Thyroid gland (tissue), 4 donors: ENCODE data around the gene ADRA2B. TPM values are rescaled to one million over a fixed set of nuclear protein-coding genes. Genes with fewer than 3 reads are reported as not detected.

Experiments used
- DNase-seq, 2 donors: peaks; one replicate each; pipeline ENCODE4 v3.0.0-alpha.2; 2019
- H3K27ac ChIP-seq, 3 donors: fragments of 200-600 bp; sonication (generic); 1 replicate in 2 of 3; 2 replicates in 1 of 3; pipeline ENCODE4 v1.5.1; 2016 to 2019; ENCODE audit warnings: mild to moderate bottlenecking in 1 of 3, moderate library complexity in 1 of 3
- H3K27me3 ChIP-seq: fragments of 200-600 bp; sonication (generic); one replicate; pipeline ENCODE4 v1.5.1; 2019
- H3K36me3 ChIP-seq, 2 donors: fragments of 200-600 bp; sonication (generic); one replicate each; pipeline ENCODE4 v1.5.1; 2016 to 2019
- H3K4me1 ChIP-seq, 2 donors: fragments of 200-600 bp; sonication (generic); one replicate each; pipeline ENCODE4 v1.5.1; 2017 to 2019
- H3K4me3 ChIP-seq, 3 donors: fragments of 200-600 bp; sonication (generic); replicated peaks in 1 of 3; 1 replicate in 2 of 3; 2 replicates in 1 of 3; pipeline ENCODE4 v1.5.1; 2016; ENCODE audit warnings: mild to moderate bottlenecking in 1 of 3
- H3K9me3 ChIP-seq: fragments of 200-600 bp; sonication (generic); one replicate; pipeline ENCODE4 v1.5.1; 2017
- POLR2A ChIP-seq, 2 donors: fragments of 450-650 bp; IDR thresholded peaks; one replicate each; pipeline ENCODE4 v1.6.1; 2017; ENCODE audit warnings: antibody characterized with exemption in 2 of 2, mild to moderate bottlenecking in 2 of 2, moderate library complexity in 1 of 2
- WGBS, 2 donors: methylation state at CpG; one replicate each; pipeline ENCODE4 v1.1.5; 2017; 5-methylcytosine and 5-hydroxymethylcytosine counted together
- intact Hi-C: fragments of 100-400 bp; cut with DNase I; formaldehyde crosslinking; loops from one replicate; pipeline ENCODE4 v1.15.1; 2023
- total RNA-seq, 4 donors: library from RNA; depleted of rRNA; stranded (reverse); fragments of >200 nt; gene quantifications; one replicate each; pipeline ENCODE4 v1.2.3, GENCODE V29; 2016
- TF ChIP-seq, protein P1 (sequence below), 6 experiments: fragments of 200-600 bp in 3 of 6; fragments of 450-650 bp in 3 of 6; sonication (generic) in 3 of 6; IDR thresholded peaks; one replicate each; pipeline ENCODE4 v1.5.1; 2016 to 2019; ENCODE audit warnings: antibody characterized with exemption in 6 of 6, mild to moderate bottlenecking in 2 of 6, inconsistent platforms in 1 of 6, moderate library complexity in 1 of 6

Gene ADRA2B
- 1 to 10 TPM in 2 of 4 donors, under 1 TPM in 2; 0.13 to 2.1 (median 1.0) TPM for total RNA-seq

DNA sequence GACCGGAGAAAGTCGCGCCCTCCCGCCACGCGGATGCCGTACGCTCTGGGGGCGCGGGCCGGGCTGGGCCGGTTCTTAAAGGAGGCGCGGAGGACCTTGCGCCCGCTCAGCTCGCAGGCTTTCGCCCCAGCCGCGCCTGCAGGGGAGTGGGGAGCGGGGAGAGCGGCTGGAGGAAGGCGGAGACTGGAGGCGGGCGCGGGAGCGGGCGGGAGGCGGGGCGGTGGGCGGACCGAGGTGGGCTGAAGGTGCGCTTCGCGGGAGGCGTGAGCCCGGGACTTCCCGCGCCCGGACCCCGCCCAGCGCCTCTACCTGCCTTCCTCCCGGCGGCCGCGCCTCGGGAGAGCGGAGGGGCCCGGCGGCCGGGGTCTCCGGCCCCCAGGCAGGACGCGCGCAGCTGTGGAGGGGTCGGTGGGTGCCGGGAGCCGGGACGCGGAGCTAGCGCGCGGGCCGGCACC, at the start of gene ADRA2B:
TSS of gene ADRA2B (minus strand) at position 148 of the 455 bp plus-strand sequence. CDS start 422 bp downstream, outside the sequence.
- H3K9me3 ChIP-seq = no peaks in the 10 kb centered on the region
- DNase-seq = peak; percentile 77 to 78
- TF ChIP-seq POLR2A (IDR thresholded peaks at IDR 0.05) = no peak
- TF ChIP-seq, protein P1, sequence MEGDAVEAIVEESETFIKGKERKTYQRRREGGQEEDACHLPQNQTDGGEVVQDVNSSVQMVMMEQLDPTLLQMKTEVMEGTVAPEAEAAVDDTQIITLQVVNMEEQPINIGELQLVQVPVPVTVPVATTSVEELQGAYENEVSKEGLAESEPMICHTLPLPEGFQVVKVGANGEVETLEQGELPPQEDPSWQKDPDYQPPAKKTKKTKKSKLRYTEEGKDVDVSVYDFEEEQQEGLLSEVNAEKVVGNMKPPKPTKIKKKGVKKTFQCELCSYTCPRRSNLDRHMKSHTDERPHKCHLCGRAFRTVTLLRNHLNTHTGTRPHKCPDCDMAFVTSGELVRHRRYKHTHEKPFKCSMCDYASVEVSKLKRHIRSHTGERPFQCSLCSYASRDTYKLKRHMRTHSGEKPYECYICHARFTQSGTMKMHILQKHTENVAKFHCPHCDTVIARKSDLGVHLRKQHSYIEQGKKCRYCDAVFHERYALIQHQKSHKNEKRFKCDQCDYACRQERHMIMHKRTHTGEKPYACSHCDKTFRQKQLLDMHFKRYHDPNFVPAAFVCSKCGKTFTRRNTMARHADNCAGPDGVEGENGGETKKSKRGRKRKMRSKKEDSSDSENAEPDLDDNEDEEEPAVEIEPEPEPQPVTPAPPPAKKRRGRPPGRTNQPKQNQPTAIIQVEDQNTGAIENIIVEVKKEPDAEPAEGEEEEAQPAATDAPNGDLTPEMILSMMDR (IDR thresholded peaks at IDR 0.05) = no peak
- no peaks in the 10 kb centered on the region for H3K36me3 ChIP-seq
- H3K4me1 ChIP-seq = peaks cover 5 to 11% of the 10 kb centered on the region in 2 donors
- H3K27me3 ChIP-seq = no peaks in the 10 kb centered on the region
- intact Hi-C loops = loop anchor here (10.0 kb wide), 1 partner anchor 92 kb away; no protein-coding TSS in a partner anchor
- H3K27ac ChIP-seq = no peak within 1 kb of the TSS
- 0% methylated on average over 2 of the region's 64 CpGs; no CpG with 5 or more reads in 1 of the 2 donors for WGBS, 2 donors
- peak within 1 kb of the TSS in 2 of 3 donors; percentile 29 to 35 for H3K4me3 ChIP-seq

- H3K27ac ChIP-seq = no peak overlapping the region
- no peak for TF ChIP-seq POLR2A (IDR thresholded peaks at IDR 0.05)
- TF ChIP-seq, protein P1 (IDR thresholded peaks at IDR 0.05) = no peak
- no peaks in the 10 kb centered on the region for H3K9me3 ChIP-seq
- no peak overlapping the region for H3K4me3 ChIP-seq
- H3K27me3 ChIP-seq = no peaks in the 10 kb centered on the region
- WGBS, 2 donors = 66 to 72% methylated on average over 14 to 18 of the region's 18 CpGs
- DNase-seq = no peak
- intact Hi-C loops = no loop called here
- no peaks in the 10 kb centered on the region for H3K36me3 ChIP-seq
- no peaks in the 10 kb centered on the region for H3K4me1 ChIP-seq
Observed at GRCh38 chr2:96164459-96165184, 48.3 kb upstream of the ADRA2B start.

DNA sequence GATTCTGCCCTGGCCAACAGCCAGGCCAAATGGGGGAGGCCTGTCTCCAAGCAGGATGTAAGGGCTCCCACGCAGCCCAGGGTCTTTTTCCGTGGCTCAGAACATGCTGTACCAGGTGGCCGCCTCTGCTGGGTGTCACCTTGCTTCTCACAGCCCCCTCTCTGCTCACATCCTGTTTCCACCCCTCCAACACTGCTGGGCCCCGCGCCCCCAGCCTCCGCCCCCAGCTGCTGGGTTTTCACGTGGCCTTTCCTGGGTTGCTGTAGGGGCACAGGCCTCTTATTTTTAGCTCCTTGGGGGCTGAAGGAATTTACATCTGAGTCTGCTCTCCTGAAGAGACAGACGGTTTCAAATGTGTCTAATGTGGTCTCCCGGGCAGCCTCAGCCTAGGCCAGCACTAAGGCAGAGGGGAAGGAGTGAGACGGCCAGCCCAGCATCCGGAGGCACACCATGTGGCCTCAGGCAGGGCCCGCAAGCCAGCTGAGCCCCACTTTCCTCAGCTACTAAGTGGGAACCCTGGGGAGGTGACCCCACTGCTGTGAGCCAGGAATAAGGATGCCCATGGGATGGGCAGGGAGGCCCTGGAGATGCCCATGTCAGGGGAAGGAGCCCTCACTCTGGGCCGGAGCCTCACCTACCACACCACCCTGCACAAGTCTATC, 47.5 kb upstream of the ADRA2B start:
- H3K9me3 ChIP-seq = no peaks in the 10 kb centered on the region
- intact Hi-C loops = no loop called here
- no peak overlapping the region for H3K4me3 ChIP-seq
- no peaks in the 10 kb centered on the region for H3K36me3 ChIP-seq
- TF ChIP-seq, protein P1 (IDR thresholded peaks at IDR 0.05) = no peak
- no peak for TF ChIP-seq POLR2A (IDR thresholded peaks at IDR 0.05)
- no peak overlapping the region for H3K27ac ChIP-seq
- H3K27me3 ChIP-seq = no peaks in the 10 kb centered on the region
- peak in 1 of 2 donors; percentile 29 for DNase-seq
- no peaks in the 10 kb centered on the region for H3K4me1 ChIP-seq
- WGBS, 2 donors = 71 to 75% methylated on average over 12 to 13 of the region's 13 CpGs

GRCh38 chr2:96163415-96163767, 47.0 kb upstream of the ADRA2B start:
- no peak overlapping the region for H3K27ac ChIP-seq

More at GRCh38 chr2:96163415-96163767, 47.0 kb upstream of the ADRA2B start:
- Histone ChIP-seq H3K4me1 (no peaks in the 10 kb centered on the region), H3K27me3 (no peaks in the 10 kb centered on the region), H3K9me3 (no peaks in the 10 kb centered on the region), H3K4me3 (no peak overlapping the region), H3K36me3 (no peaks in the 10 kb centered on the region)
- TF ChIP-seq POLR2A (IDR thresholded peaks at IDR 0.05) = no peak
- TF ChIP-seq, protein P1 (IDR thresholded peaks at IDR 0.05) = no peak
- intact Hi-C loops = no loop called here
- no peak for DNase-seq
- WGBS, 2 donors = 90 to 91% methylated on average over 2 to 5 of the region's 5 CpGs
